Epidermal melanocyte (primary cell): ENCODE data around the gene FUCA1.
"Not testable (repeated sequence)": the region's sequence is repeated elsewhere in the genome, so short reads cannot be mapped to it uniquely, and the experiment has no call there.

Experiments used
- DNase-seq: peaks from one replicate; pipeline ENCODE4 v3.0.0; 2011; ENCODE audit warnings: low spot score; ENCODE audit not compliant: insufficient read length

Gene FUCA1

DNA sequence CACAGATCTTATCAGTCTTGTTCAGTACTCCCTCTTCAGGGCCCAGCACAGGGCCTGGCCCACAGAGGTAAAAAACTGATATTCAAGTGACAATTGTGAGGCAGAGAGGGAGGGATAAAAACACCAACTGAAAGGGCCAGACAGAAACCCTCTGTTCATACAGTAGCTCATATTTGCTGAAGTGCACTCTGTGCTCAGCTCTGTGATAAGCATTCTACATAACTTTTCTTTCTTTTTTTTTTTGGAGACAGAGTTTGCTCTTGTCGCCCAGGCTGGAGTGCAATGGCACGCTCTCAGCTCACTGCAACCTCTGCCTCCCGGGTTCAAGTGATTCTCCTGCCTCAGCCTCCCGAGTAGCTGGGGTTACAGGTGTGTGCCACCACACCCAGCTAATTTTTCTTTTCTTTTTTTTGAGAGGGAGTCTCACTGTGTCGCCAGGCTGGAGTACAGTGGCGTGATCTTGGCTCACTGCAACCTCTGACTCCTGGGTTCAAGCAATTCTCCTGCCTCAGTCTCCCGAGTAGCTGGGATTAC, 65.2 kb downstream of the FUCA1 start:
- not testable (repeated sequence) for DNase-seq

- DNase-seq: no peak
Observed at GRCh38 chr1:23801876-23802275, 66.2 kb downstream of the FUCA1 start.

DNA sequence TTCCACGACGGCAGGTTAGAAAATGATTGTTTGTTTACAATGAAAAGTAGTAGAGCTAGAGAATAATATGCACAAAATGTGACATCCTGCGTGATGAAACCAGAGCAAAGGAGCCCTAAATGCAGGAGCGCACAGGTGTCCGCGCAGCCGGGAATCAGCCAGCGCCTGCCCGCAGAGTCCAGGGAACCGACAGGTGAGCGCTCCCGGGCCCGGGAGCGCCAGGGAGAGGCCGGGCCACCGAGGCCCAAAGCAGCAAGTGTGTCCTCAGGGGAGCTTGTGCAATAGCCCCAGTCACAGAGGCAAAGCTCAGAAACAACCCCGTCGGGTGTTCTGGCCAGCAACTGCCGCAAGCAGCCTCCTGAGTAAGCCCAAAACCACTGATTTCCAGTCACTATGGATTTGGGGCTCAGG, 66.7 kb downstream of the FUCA1 start:
- DNase-seq: no peak

DNA sequence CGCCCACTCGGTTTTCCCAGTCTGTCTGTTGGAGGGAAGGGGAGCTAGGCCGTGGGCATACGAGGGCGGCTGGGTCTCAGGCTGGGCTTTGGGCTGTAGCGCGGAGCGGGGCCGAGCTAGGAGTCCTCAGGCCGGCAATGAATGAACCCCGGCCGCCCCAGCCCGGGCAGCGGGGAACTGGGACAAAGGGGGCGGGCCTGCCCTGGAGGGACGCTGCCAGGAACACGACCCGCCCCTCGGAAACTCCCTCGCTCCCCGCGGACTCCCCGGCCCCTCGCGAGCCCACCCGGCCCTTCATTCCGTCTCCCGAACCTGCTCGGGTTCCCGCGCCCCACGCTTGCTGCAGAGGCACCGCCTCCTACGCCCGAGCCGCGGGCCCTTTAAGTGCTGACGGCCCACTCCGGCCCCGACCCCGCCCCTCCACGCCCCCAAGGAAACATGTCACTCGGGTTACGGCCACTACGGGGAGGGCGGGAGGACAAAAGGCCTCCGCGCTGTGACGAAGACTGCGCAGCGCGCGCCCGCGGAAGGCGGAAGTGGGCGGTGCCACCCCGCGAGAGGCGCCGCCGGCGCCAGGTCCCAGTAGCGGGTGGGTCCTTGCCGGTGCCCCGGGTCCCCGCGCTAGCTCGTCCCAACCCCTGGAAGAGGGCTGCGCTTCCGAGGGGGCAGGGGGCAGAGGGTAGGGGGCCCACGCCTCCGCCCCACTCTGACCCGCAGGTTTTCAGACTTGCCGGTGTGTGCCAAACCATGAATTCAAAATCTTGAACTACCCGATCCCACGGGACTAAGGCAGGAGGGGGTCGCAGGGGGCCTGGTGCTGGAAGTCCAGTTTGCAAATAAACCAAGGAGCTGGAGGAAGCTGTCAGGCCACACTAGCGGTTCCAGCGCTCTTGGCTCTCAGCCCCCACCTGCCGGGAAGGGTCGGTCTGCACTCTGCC, 67.4 kb downstream of the FUCA1 start, which contains the start of gene GALE:
Gene GALE, minus strand, starts transcription at position 355 of the 938 bp plus-strand sequence. CDS start 1,747 bp downstream, outside the sequence.
- peak; percentile 98 for DNase-seq

- DNase-seq: peak; percentile 59
Observed at GRCh38 chr1:23799570-23800399, 68.3 kb downstream of the FUCA1 start.

GRCh38 chr1:23799255-23799569, 68.9 kb downstream of the FUCA1 start:
- DNase-seq: no peak

DNA sequence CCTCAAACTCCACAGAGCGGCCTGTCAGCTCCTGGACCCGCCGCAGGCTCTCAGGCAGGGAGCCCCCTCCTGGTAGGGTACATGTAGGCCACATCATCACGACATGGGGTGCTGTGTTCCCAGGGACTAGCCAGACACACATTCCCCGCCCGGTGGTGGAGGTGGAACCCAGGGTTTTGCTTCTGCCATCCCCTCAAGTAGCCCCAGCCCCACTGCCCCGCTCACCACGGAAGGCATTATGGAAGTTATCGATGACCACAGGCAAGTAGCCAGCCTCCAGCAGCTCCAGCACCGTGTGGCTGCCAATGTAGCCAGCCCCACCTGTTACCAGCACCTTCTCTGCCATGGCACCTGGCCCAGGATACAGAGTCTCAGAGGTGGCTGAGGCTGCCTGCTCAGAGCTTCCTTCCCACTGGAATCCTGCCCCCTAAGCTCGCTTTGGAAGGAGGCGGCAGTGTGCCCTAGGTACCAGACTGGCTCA, 69.4 kb downstream of the FUCA1 start:
- DNase-seq: no peak

- no peak for DNase-seq
Observed at GRCh38 chr1:23797478-23798448, 70.3 kb downstream of the FUCA1 start.

GRCh38 chr1:23796466-23797271, 71.4 kb downstream of the FUCA1 start:
- no peak for DNase-seq

- no peak for DNase-seq
Observed at GRCh38 chr1:23795676-23796465, 72.2 kb downstream of the FUCA1 start.
